ENCODE data around the gene FRMPD4.

The FRMPD4 gene

DNA sequence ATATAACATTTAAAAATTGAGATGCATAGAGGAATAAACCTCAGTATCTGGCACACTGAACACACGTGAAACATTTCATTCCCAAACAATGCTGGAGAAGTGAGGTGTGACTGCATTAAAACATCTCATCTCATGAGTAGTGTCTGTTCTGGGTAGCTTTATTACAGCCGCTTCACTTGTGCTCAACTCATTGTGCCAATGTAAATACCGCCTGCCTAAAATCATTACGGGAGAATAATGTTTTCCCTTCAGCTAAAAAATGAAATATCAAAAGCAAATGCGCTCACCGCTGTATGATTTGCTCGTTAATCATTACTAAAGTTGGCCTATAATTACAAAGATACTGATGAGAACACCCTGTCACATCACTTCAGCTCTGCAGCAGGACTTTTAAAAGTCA, 542.8 kb downstream of the FRMPD4 start:
- no peak for DNase-seq

DNA sequence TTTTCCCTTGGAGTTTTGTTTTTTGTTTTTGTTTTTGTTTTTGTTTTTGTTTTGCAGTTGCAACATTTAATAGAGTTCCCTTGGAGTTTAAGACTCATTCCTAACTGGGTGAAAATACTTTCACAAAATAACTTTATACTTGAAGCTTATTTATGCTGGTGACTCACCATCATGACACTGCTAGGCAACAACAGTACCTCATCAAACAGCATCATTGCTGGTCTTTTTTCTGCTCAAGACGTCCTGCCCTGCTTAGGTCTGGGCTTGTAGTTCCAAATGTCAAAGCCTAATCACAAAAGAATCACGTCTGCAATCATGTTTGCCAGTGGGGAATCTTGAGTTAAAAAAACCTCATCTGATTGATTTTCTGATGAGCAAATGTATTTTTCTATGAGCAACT, 547.3 kb downstream of the FRMPD4 start:
- no peak for DNase-seq

DNA sequence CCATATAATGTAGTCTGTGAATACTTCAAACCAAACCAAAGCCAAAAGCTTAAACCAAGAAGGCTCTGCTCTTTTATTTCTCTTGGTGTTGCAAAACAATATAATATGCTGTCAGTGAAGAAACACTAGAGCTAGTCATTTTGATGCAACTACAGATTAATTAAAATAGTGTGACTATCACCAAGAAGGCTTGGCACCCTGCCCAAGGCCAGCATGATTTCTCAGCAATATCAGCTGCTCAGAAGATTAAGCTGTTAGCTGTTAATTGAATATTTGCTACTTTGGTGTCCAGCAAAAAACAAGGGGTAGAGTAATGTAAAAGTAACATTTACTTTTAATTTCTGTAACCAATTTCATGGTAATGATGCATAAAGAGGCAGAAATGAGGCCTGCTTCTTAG, 548.1 kb downstream of the FRMPD4 start:
- no peak for DNase-seq

DNA sequence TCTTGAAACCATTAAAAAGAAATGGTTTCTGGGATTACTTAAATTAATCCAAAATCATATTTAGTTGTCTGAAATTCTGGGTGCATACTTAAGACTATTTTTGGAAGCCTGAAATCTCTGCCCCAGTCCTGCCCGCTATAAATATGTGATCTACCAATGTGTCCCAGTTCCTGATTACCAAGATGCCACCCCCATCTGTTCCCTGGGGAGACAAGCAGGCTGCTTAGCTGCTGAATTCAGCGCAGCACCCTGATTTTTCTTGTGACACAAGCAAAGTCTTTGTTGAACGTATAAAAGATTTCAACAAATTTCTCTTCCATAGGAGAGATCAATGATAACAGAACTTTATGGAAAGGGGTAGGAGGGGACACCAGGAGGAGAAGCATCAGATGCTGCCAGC, 552.4 kb downstream of the FRMPD4 start:
- no peak for DNase-seq

DNA sequence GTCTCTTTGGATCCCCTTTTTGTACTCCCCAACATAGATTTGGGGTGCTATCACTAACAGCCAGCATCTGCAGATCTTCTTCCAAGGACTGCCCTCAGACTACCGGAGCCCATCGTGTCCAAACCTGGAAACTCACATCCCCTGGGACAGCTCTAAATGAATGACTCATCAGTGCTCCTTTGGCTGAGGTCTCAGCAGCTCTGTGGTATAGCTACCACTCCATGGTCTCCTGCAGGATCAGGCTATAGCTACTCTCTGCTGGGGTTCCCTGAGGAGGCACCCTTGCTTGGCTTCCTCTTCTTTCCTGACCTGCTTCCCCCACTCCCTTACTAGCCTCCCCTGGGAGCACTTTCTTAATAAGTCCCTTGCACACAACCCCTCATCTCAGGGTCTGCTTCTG, 555.5 kb downstream of the FRMPD4 start:
- no peak for DNase-seq

DNA sequence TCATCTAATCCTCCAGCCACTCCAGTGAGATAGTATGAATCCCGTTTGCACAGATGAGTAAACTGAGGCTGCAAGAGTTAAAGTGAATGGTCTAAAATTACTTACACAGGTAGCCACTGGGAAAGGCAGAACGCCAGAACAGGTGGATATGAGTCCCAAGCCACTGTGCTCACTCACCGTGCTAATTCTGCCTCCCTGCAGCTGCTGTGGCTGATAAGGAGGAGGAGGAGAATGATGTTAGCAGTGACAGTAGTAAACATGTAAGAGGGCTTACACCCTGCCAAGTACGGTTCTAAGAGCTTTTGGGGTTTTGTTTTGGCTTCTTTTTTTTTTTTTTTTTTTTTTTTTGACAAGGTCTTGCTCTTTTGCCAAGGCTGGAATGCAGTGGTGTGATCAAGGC, 562.5 kb downstream of the FRMPD4 start:
- no peak for DNase-seq

DNA sequence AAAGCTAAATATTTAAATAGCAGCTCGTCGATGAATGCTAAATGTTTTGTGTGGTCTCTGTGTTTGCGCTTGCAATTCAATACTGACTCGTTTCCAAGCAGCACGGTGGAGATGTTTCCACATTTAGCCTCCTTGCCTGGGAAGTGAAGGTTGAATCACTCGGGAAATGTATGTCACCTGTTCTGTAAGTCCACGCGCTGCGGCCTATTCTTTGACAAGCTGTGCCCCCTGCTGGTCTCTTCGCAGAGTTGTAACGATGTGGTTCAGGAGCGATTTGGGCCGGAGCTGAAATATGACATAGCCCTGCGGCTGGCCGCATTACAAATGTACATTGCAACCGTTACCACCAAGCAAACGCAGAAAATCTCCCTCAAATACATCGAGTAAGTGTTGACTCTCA, 563.4 kb downstream of the FRMPD4 start:
- peak; percentile 4 for DNase-seq

DNA sequence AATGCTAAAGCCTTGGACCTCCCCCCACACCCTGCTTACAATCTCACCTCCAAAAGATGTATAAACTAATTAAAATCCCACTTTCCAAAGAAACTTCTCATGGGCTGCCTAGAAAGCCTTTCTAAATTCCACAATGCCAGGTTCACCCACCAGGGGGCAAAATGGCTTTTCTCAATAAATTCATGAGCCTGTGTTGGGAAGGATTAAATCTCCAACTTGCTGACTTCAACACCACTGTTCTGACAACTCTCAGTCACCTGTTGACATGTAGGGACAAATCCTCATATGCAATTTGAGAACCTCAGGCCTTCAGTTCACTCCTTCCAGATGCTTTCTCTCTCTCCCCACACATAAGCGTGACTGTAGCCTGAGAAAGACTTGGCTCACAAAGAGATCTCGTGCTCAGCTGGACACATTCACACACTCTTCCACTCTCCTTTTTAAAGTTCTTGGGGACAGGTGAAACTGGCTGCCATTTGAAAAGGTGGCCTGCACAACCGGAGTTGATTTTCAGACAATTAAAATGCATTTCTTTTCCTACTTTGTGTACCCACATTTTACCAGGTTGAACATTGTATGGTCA, 564.3 kb downstream of the FRMPD4 start:
- DNase-seq: no peak

DNA sequence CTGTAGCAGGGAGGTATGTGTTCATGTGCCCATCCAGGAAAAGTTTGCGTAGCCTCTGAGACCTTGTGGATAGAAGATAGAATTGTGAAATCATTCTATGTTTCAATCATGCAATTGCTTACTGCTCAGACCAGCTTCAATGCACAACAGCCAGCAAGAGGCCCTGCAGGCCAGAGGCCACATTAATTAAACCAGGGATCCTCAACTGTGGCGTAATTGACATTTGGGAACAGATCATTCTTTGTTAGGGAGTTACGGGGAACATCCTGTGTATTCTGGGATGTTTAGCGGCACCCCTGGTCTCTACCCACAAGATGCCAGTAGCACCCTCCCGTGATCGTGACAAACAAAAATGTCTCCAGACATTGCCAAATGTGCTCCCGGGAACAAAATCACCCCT, 566.4 kb downstream of the FRMPD4 start:
- DNase-seq: no peak

DNA sequence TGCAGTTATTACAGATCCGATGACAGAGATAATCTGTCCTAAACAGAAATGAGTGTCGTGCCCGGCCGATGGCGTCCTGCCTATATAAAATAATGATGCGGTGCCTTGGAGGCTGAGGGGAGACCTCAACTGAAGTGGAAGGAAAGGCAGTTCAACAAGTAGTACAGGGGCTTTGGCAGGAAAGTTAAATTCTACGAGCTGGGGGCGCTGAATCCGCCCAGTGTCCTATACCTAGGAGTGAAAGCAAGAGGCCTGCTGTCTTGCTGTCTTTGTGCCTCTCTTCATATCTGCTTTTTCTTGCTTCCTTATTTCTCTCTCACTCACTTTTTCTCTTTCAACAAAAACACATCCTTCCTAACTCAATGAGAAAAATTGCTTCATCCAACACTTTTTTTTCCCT, 570.8 kb downstream of the FRMPD4 start:
- DNase-seq: no peak

DNA sequence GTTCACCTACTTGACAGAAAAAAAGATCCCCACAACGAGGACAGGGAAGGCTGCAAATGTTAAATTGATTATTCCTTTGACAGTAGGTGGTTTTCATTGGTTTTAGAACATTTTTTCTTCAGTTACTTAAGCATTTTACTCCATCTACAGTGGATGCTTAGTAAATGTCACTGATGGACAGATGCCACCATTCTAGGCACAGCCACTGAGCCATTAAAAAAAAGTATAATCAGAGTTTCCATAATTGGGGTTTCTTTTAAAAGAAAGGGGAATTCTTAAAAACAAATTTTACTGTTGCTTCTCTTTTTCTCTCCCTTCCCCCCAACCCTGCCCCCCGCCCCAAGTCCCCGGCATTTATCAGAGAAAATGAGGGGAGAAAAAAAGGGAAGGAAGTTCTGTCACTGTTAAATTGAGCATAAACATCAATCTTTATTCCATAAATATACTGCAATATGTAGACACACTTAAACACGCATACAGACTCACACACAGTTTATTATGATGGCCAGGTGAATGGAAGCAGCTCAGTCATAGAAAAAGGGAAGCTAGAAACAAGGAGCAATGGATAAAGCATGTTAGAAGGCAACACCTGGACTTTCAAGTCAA, 573.3 kb downstream of the FRMPD4 start:
- DNase-seq: no peak

DNA sequence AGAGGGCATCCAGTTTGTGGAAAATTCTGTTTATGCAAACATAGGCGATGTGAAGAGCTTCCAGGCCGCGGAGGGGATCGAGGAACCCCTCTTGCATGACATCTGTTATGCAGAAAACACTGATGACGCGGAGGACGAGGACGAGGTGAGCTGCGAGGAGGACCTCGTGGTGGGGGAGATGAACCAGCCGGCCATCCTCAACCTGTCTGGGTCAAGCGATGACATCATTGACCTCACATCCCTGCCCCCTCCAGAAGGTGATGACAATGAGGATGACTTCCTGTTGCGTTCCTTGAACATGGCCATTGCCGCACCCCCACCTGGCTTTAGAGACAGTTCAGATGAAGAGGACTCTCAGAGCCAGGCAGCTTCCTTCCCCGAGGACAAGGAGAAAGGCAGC, 578.3 kb downstream of the FRMPD4 start:
- DNase-seq: no peak

DNA sequence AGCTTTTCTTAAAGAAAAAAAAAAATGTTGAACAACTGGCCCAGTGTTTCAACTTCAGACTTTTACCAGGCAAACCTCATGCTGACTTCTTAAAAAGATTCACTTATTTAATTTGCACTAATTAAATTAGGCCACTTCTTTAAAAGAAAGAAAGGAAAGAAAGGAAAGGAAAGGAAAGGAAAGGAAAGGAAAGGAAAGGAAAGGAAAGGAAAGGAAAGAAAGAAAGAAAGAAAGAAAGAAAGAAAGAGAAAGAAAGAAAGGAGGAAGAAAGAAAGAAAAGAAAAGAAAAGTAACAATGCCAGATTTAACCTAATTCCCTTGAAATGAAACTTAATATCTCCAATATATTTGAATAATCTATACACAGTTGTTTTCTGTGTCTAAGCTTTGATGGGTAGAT, 581.6 kb downstream of the FRMPD4 start:
- DNase-seq: no peak

DNA sequence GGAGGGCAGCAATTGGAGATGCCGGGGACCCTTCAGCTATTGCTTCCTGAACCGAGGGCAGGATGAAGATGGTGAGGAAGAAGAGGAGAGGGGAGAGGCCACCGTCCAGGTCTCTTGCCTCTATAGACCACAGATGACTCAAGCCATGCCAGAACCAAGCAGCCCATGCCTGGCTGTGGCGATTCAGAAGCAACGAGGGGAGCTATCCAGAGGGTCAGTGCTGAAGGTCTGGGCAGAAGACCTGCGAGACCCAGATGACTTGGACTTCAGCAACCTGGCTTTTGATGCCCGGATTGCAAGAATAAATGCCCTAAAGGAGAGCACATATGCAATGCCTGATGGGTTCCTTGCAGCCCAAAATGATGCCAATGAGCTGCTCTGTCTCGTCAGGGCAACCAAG, 582.8 kb downstream of the FRMPD4 start:
- no peak for DNase-seq

DNA sequence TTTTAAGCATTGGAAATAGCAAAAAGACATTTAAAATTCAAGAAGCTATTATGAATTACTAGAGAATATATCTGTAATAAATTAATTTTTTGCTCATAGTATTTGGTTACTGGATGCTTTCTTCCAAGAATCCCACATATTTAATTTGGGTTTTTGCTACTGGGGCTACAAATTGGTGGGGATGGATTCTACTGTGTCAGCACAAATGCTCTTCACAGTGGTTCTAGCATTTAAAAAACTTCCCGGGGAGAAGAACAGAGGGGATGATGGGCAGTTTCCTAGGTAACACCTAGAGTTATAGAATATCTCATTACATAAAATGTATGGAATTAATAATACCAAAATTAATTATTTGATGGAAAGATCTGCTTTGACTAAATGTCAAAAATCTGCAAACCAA, 584.0 kb downstream of the FRMPD4 start:
- no peak for DNase-seq

DNA sequence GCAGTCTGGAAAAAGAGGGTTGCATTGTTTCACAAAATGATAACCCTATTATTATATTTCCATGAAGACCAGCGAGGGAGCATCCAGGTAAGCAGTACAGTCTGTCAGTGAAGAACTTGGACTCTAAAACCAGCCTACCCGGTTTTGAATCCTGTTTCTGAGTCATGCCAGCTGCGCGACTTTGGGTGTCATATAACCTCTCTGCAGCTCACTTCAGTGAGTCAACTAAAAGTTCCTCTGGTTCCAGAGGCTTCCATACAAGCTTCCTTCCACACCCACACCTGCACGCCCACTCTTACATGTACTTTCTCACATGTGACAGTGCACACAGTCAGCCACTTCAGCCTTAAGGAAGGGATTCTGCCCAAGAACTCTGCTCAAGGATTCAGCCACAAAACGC, 603.1 kb downstream of the FRMPD4 start:
- DNase-seq: no peak

DNA sequence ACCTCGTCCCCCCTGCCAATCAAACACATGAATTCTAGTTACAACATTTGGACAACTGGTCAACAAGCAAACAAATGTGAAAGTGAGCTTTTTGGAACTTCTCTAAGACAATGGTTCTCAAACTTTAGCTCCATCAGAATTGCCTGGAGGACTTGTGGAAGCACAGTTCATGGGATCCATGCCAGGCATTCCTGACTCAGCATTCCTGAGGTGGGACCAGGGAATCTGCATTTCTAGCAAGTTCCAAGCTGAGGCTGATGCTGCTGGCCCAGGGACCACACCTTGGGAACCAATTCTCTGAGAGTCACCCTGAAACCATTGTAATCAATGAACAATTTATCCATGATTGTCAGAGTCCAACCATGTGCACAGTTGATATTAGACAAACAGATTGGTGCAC, 609.2 kb downstream of the FRMPD4 start:
- DNase-seq: no peak

DNA sequence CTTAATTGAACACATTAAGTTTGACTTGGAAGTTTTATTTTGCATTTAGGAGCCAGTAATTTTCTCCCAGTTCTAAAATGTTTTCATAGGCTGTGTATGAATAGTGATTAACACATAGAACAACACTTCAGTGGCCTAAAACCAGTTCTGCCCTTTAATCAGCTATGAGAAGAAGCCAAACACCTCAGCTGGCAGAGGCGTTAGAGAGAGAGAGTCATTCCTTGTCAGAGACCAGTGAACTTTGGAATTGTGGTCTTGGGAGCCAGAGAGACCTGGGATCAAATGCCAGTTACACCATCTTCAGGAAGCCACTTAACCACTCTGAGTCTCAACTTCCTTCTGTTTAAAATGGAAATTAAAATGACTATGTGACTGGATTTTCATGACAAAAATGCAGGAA, 613.6 kb downstream of the FRMPD4 start:
- no peak for DNase-seq

DNA sequence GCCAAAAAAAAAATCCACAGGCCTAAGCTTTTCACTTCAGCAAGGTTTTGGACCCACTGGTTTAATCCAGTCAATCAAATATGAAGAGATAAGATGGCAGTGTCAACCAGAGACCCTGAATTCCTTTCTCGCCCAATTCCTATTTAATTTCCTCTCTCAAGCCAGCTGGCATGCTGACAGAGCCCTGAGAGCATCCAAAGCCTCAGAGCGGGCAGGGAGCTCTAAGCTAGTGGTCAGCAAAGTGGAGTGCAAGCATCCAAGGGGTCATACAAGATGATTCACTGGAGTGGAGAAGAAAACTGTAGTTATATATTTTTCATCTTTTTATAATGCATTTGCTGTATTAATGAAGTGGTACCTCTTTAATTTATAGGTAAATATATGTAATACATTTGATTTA, 615.1 kb downstream of the FRMPD4 start:
- no peak for DNase-seq

DNA sequence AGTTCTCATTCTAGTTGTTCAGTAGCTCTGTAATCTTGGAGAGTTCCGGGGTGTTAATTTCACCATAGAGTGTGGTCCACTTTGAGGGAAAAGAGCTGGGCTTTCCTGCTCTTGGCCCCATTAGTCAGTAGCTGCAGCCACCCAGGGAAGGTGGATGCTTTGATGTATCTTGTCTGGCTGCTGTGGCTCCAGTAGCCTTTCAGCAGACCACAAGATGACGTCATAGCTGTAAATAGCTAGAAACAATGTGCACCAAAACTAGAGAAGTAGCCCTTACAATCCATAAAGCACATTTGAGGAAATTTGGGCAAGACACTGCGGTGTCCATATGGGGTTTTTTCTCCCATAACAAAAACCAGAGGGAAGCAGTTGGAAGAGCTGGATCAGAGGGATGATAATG, 620.0 kb downstream of the FRMPD4 start:
- DNase-seq: no peak

DNA sequence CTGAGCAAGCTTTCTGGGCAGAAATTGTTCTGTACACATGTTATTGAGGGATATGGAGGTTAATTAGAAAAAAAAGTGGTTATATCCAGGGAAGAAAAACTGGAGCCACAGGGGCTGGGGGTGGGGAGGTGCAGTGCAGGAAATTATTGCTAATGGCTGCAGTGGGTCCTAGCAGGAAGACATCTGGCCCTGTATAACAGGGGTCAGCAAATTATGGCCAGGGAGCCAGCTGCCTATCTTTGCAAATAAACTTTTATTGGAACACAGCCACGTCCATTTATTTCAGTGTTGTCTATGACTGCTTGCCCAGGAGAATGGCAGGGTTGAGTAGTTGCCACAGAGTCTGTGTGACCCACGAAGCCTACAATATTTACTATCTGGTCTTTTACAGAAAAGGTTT, 629.6 kb downstream of the FRMPD4 start:
- no peak for DNase-seq

DNA sequence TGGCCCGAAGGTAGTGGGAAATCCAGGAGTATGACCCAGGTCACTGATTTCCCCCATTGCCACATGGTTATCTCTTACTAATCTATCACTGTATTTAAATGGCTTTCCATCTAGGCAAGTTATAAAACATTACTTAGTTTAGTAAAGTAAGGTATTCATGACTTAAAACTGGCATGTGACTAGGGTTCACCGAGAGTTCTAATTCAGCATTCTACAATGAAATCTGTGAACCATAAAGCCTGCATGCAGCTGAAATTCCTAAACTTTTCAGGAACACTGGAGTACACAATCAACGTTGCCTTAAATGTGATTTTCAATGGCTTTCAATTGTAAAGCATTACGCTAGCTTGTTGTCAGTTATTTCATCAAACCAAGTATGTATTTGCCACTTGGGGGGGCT, 630.2 kb downstream of the FRMPD4 start:
- no peak for DNase-seq

DNA sequence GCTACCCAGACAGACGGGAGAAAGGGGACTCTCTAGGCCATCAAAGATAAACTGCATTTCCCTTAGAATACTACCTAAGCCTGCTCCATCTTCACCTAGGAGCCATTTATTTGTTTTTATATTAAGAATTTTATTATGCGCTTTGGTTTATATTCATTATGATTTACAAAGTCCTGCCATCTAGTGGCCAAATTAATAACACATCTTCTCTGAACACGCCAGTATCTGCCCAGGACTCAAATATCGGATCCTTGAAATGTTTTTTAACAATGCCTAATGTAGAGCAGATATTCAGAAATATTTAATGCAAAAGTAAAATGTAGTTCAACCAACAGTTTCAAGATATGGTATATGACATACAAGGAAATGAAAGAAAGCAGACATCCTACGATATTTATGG, 632.2 kb downstream of the FRMPD4 start:
- no peak for DNase-seq

DNA sequence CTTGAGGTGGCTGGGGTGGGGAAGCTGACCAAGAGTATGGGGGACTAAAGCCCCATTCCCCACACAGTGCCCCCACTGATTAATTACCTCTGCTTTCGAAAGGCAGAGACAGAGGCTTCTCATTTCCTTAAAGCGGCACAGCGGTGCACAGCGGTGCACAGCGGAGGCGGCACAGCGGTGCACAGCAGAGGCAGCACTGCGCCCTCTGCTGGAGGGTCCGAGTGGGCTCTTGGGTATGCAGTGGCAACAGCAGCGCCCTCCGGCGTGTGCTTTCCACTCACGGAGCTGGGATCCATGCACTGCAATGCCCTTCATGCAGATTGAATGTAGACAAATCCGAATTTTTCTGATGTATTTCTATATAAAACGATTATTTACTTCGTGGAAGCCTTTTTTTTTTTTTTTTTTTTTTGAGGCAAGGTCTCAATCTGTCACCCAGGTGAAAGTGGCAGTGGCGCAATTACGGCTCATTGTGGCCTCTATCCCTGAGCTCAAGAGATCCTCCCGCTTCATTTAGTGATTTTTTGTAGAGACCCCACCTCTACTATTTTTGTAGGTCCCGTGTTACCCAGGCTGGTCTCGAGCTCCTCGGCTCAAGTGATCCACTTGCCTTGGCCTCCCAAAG, 633.3 kb downstream of the FRMPD4 start:
- no peak for DNase-seq

All from DMS79 treated with DMSO at 0.1 percent for 48 hours (cell line).